Measurements from ENCODE around the gene HEMGN. TPM values are rescaled to one million over a fixed set of nuclear protein-coding genes. Genes with fewer than 3 reads are reported as not detected.

Gene HEMGN
- total RNA-seq = not detected in 3 replicates
- long read RNA-seq = 0 reads

GRCh38 chr9:97938081-97938644 lies at the start of gene HEMGN:
Gene HEMGN, minus strand, starts transcription at chr9:97938172. Its CDS starts 36 bp downstream, at chr9:97938136.
- Mint-ChIP-seq H3K9me3 (ENCODE audit: low read depth) (no peaks in the 10 kb centered on the region), H3K4me1 (ENCODE audit: low read depth) (no peaks in the 10 kb centered on the region), H3K4me3 (ENCODE audit: unreplicated experiment) (no peak within 1 kb of the TSS), H3K36me3 (ENCODE audit: low read depth) (peaks cover 1% of the 10 kb centered on the region), H3K27ac (ENCODE audit: unreplicated experiment) (no peak within 1 kb of the TSS), H3K27me3 (ENCODE audit: low read depth) (peaks cover 69% of the 10 kb centered on the region)
- no peak for TF ChIP-seq CTCF (IDR thresholded peaks at IDR 0.05)
- DNase-seq (ENCODE audit: low spot score) = no peak

DNA sequence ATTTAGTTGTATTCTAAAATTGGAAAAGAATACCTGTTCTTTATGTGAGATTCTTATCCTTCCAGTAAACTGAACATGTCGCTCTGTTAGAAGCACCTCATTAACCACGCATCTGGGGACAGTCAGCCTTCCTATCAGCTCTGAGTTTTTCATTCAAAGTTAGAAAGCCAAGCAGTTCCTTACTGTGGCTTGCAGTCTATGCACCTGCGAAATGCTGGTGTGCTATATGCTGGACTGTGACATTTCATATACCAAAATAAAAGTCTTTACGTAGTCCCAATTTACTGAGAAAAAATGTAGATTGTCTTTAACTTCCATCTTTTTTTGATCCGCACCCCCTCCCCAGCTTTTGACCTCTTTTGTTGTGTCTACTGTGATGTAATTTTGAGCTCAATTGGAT lies 49.5 kb upstream of the HEMGN start:
- H3K4me3 Mint-ChIP-seq (ENCODE audit: unreplicated experiment) = no peak overlapping the region
- no peaks in the 10 kb centered on the region for H3K36me3 Mint-ChIP-seq (ENCODE audit: low read depth)
- no peak for DNase-seq (ENCODE audit: low spot score)
- H3K27me3 Mint-ChIP-seq (ENCODE audit: low read depth) = no peaks in the 10 kb centered on the region
- no peak overlapping the region for H3K27ac Mint-ChIP-seq (ENCODE audit: unreplicated experiment)
- H3K9me3 Mint-ChIP-seq (ENCODE audit: low read depth) = no peaks in the 10 kb centered on the region
- TF ChIP-seq CTCF (IDR thresholded peaks at IDR 0.05) = no peak
- H3K4me1 Mint-ChIP-seq (ENCODE audit: low read depth) = peaks cover 60% of the 10 kb centered on the region

DNA sequence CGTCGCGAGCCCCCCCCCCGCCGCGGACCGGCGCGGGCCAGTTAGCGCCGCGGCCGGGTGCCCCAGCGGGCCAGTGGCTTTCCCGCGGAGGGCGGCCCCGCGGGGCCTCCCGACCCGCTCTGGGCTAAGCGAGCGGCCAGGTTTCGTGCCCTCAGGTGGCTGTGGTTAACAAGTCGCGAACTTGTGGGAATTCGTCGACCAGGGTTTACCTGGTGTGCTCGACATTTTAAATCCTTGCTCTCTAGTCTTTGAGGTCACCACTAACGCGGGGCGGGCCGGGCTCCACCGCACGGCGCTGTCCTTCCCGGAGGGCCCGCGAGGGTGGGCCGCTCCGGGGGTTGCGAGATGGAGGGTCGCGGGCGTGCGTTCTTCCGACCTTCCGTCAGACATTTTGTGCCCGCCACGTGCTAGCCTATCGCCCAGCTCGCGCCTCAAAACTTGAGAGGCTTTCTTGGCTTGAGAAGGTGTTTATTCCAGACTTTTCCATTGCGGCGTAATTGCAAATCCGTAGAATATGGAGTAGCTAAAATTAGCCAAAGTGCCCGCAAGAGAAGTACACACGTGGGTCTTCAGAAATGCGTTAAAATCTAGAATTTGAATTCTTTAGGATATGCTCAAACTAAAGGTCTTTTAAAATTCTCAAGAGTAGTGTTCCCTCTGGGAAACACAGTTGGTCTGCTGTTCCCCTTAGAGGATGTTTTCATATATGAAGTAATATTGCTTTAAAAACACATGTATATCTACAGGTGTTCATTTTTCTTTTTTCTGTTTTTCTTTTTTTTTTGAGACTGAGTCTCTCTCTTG lies 47.3 kb upstream of the HEMGN start:
- Mint-ChIP-seq H3K36me3 (ENCODE audit: low read depth) (no peaks in the 10 kb centered on the region), H3K27ac (ENCODE audit: unreplicated experiment) (peak overlapping the region; percentile 79), H3K4me3 (ENCODE audit: unreplicated experiment) (peak overlapping the region; percentile 68), H3K9me3 (ENCODE audit: low read depth) (no peaks in the 10 kb centered on the region), H3K4me1 (ENCODE audit: low read depth) (peaks cover 63% of the 10 kb centered on the region), H3K27me3 (ENCODE audit: low read depth) (no peaks in the 10 kb centered on the region)
- no peak for DNase-seq (ENCODE audit: low spot score)
- TF ChIP-seq CTCF (IDR thresholded peaks at IDR 0.05) = no peak

- Mint-ChIP-seq H3K4me1 (ENCODE audit: low read depth) (peaks cover 55% of the 10 kb centered on the region), H3K9me3 (ENCODE audit: low read depth) (no peaks in the 10 kb centered on the region), H3K36me3 (ENCODE audit: low read depth) (no peaks in the 10 kb centered on the region), H3K27me3 (ENCODE audit: low read depth) (no peaks in the 10 kb centered on the region), H3K4me3 (ENCODE audit: unreplicated experiment) (peak overlapping the region; percentile 57), H3K27ac (ENCODE audit: unreplicated experiment) (no peak overlapping the region)
- DNase-seq (ENCODE audit: low spot score) = no peak
- TF ChIP-seq CTCF (IDR thresholded peaks at IDR 0.05) = peak; percentile 9
These were observed 46.5 kb upstream of the HEMGN start for GRCh38 chr9:97984188-97985057.

DNA sequence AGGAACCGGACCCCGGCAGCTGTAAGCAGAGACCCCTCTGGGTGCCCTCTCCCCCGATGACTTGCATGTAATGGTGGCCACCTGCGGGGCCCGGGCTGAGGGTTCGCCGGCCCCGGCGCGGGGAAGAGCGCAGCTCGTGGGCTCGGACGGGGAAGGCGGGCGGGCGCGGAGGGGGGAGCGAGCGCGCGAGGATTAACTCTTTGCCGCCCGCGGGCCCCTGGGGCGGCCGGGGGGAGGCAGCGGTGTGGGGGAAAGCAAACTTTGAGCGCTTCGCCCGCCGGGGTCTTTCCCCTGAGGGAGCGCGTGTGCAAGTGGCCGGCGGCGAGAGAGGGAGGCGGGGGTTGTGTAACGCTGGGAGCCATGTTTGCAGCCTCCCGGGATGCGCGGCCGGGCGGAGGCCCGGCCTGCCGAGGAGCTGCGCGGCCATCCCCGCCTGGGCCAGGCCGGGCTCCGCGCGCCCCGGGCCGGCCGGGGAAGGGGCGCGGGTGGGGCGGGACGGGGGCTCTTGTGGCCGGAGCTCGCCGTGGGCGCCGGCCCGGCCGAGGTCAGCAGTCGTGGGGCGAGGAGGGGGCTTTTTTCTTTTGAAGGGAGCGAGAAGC lies 45.7 kb upstream of the HEMGN start:
- Mint-ChIP-seq H3K4me3 (ENCODE audit: unreplicated experiment) (peak overlapping the region; percentile 74), H3K4me1 (ENCODE audit: low read depth) (peaks cover 48% of the 10 kb centered on the region), H3K27me3 (ENCODE audit: low read depth) (no peaks in the 10 kb centered on the region), H3K36me3 (ENCODE audit: low read depth) (no peaks in the 10 kb centered on the region), H3K27ac (ENCODE audit: unreplicated experiment) (peak overlapping the region; percentile 83), H3K9me3 (ENCODE audit: low read depth) (no peaks in the 10 kb centered on the region)
- TF ChIP-seq CTCF (IDR thresholded peaks at IDR 0.05) = no peak
- no peak for DNase-seq (ENCODE audit: low spot score)
